Neural cell (in vitro differentiated cells): ENCODE data around the gene LMO7. TPM values are rescaled to one million over a fixed set of nuclear protein-coding genes. Genes with fewer than 3 reads are reported as not detected.

Source experiments
- H2AFZ ChIP-seq: fragments of 200-600, 300-800 bp; sonication (generic), shearing (Covaris generic); 2 replicates; pipeline ENCODE4 v1.6.0; 2014; ENCODE audit warnings: low read depth, mild to moderate bottlenecking, antibody characterized with exemption, low read length, moderate library complexity
- H3F3A ChIP-seq: fragments of 200-600 bp; shearing (Covaris generic); 2 replicates; pipeline ENCODE4 v1.6.1; 2016; ENCODE audit warnings: mild to moderate bottlenecking, moderate library complexity, mixed read lengths, antibody characterized with exemption, low read length; ENCODE audit not compliant: insufficient read depth, poor library complexity, severe bottlenecking
- H3K27ac ChIP-seq: fragments of 200-600, 300-800 bp; sonication (generic), shearing (Covaris generic); 2 replicates; pipeline ENCODE4 v1.5.1; 2014; ENCODE audit warnings: mild to moderate bottlenecking, low read length, moderate library complexity
- H3K27me3 ChIP-seq: fragments of 300-800, 200-600 bp; sonication (generic), shearing (Covaris generic); 2 replicates; pipeline ENCODE4 v1.6.0; 2014; ENCODE audit warnings: mild to moderate bottlenecking, low read depth, low read length, moderate library complexity; ENCODE audit not compliant: insufficient read depth
- H3K36me3 ChIP-seq: fragments of 300-800, 200-600 bp; sonication (generic), shearing (Covaris generic); 2 replicates; pipeline ENCODE4 v1.5.1; 2014; ENCODE audit warnings: mild to moderate bottlenecking, antibody characterized with exemption, low read length, moderate library complexity; ENCODE audit not compliant: insufficient read depth
- H3K4me2 ChIP-seq: fragments of 300-800, 200-600 bp; sonication (generic), shearing (Covaris generic); 2 replicates; pipeline ENCODE4 v1.6.0; 2014; ENCODE audit warnings: mild to moderate bottlenecking, low read length
- H3K4me3 ChIP-seq: fragments of 300-800, 200-600 bp; sonication (generic), shearing (Covaris generic); 2 replicates; pipeline ENCODE4 v1.5.1; 2014; ENCODE audit warnings: mild to moderate bottlenecking, low read length, moderate library complexity
- H3K79me2 ChIP-seq: fragments of 200-600 bp; shearing (Covaris generic); replicated peaks from 2 replicates; pipeline ENCODE4 v1.6.0; 2014; ENCODE audit warnings: mild to moderate bottlenecking, low read length, moderate library complexity; ENCODE audit not compliant: insufficient read depth
- H3K9ac ChIP-seq: fragments of 300-800, 200-600 bp; sonication (generic), shearing (Covaris generic); 2 replicates; pipeline ENCODE4 v1.6.1; 2016; ENCODE audit warnings: mild to moderate bottlenecking, low read length, mixed read lengths
- H3K9me2 ChIP-seq: fragments of 200-600 bp; shearing (Covaris generic); 2 replicates; pipeline ENCODE4 v1.6.1; 2016; ENCODE audit warnings: mild to moderate bottlenecking, low read length, mixed read lengths; ENCODE audit not compliant: insufficient read depth
- H3K9me3 ChIP-seq: fragments of 200-600, 300-800 bp; sonication (generic), shearing (Covaris generic); 2 replicates; pipeline ENCODE4 v1.6.1; 2016; ENCODE audit warnings: mild to moderate bottlenecking, mixed run types, low read length, moderate library complexity, mixed read lengths
- H4K20me1 ChIP-seq: fragments of 200-600 bp; shearing (Covaris generic); 2 replicates; pipeline ENCODE4 v1.6.1; 2016; ENCODE audit warnings: mild to moderate bottlenecking, mixed run types; ENCODE audit not compliant: insufficient read depth
- CTCF ChIP-seq: fragments of 450-650 bp; IDR thresholded peaks from 2 replicates; pipeline ENCODE4 v1.5.1; 2014; ENCODE audit warnings: antibody characterized with exemption, mild to moderate bottlenecking, moderate library complexity; ENCODE audit not compliant: poor library complexity, severe bottlenecking
- EP300 ChIP-seq: fragments of 450-650 bp; conservative IDR thresholded peaks from 2 replicates; pipeline ENCODE4 v1.6.1; 2014; ENCODE audit warnings: antibody characterized with exemption, mild to moderate bottlenecking, moderate library complexity; ENCODE audit not compliant: poor library complexity, severe bottlenecking
- EZH2 ChIP-seq: fragments of 200-600, 300-800 bp; shearing (Covaris generic), sonication (generic); IDR thresholded peaks from 2 replicates; pipeline ENCODE4 v1.6.1; 2014; ENCODE audit warnings: antibody characterized with exemption, low read length, borderline replicate concordance, mild to moderate bottlenecking; ENCODE audit not compliant: insufficient read depth, poor library complexity, severe bottlenecking
- MXI1 ChIP-seq: fragments of 450-650 bp; conservative IDR thresholded peaks from 2 replicates; pipeline ENCODE4 v1.6.1; 2014; ENCODE audit warnings: antibody characterized with exemption, mild to moderate bottlenecking; ENCODE audit not compliant: poor library complexity, severe bottlenecking
- POLR2AphosphoS5 ChIP-seq: IDR thresholded peaks from 2 replicates; pipeline ENCODE4 v1.6.1; 2012
- RAD21 ChIP-seq: fragments of 450-650 bp; conservative IDR thresholded peaks from 2 replicates; pipeline ENCODE4 v1.6.1; 2014; ENCODE audit warnings: antibody characterized with exemption, mild to moderate bottlenecking, moderate library complexity
- REST ChIP-seq: IDR thresholded peaks from 2 replicates; pipeline ENCODE4 v1.6.1; 2012; ENCODE audit warnings: borderline replicate concordance
- SMC3 ChIP-seq: fragments of 450-650 bp; conservative IDR thresholded peaks from 2 replicates; pipeline ENCODE4 v1.6.1; 2014; ENCODE audit warnings: antibody characterized with exemption, mild to moderate bottlenecking, moderate library complexity; ENCODE audit not compliant: poor library complexity
- TAF1 ChIP-seq: IDR thresholded peaks from 2 replicates; pipeline ENCODE4 v1.6.1; 2012; ENCODE audit warnings: low read depth
- polyA plus RNA-seq: library from polyadenylated mRNA; depleted of rRNA; stranded (reverse); fragments of >200 nt; gene quantifications from 2 replicates; pipeline ENCODE4 v1.2.3, GENCODE V29; 2014

LMO7 gene
- polyA plus RNA-seq, 1 donor from 2014 or later, result 14.2 TPM

- H3K4me3 ChIP-seq, result no peak overlapping the region
- H2AFZ ChIP-seq, result no peak overlapping the region
- no peak overlapping the region for H3K9ac ChIP-seq
- TF ChIP-seq TAF1 (no peak), CTCF (no peak)
- H3K27me3 ChIP-seq, result no peaks in the 10 kb centered on the region
- no peaks in the 10 kb centered on the region for H3K79me2 ChIP-seq
- no peaks in the 10 kb centered on the region for H3K9me2 ChIP-seq
- H3K4me2 ChIP-seq, result no peak overlapping the region
- H3K36me3 ChIP-seq, result no peaks in the 10 kb centered on the region
- H3K27ac ChIP-seq, result no peak overlapping the region
- no peaks in the 10 kb centered on the region for H4K20me1 ChIP-seq
- no peaks in the 10 kb centered on the region for H3F3A ChIP-seq
- H3K9me3 ChIP-seq, result no peaks in the 10 kb centered on the region
Observed at GRCh38 chr13:75700552-75700951, 64.4 kb downstream of the LMO7 start.

- Histone ChIP-seq H3K9me3 (no peaks in the 10 kb centered on the region), H3K27ac (no peak overlapping the region), H4K20me1 (no peaks in the 10 kb centered on the region), H3F3A (no peaks in the 10 kb centered on the region), H2AFZ (no peak overlapping the region), H3K79me2 (no peaks in the 10 kb centered on the region), H3K36me3 (no peaks in the 10 kb centered on the region), H3K4me3 (no peak overlapping the region), H3K4me2 (no peak overlapping the region), H3K27me3 (no peaks in the 10 kb centered on the region), H3K9me2 (no peaks in the 10 kb centered on the region), H3K9ac (no peak overlapping the region)
- no peak for TF ChIP-seq EZH2
Observed at GRCh38 chr13:75702476-75702875, 66.3 kb downstream of the LMO7 start.

- H3K27ac ChIP-seq, result no peak overlapping the region
- H3K36me3 ChIP-seq, result no peaks in the 10 kb centered on the region
- H3K79me2 ChIP-seq, result no peaks in the 10 kb centered on the region
- H2AFZ ChIP-seq, result no peak overlapping the region
- H3K4me2 ChIP-seq, result no peak overlapping the region
- H4K20me1 ChIP-seq, result no peaks in the 10 kb centered on the region
- H3K9me2 ChIP-seq, result no peaks in the 10 kb centered on the region
- H3K9me3 ChIP-seq, result no peaks in the 10 kb centered on the region
- no peaks in the 10 kb centered on the region for H3F3A ChIP-seq
- no peak overlapping the region for H3K9ac ChIP-seq
- H3K4me3 ChIP-seq, result no peak overlapping the region
- TF ChIP-seq RAD21 (no peak), EP300 (no peak), MXI1 (no peak), SMC3 (no peak), TAF1 (no peak), REST (no peak), POLR2AphosphoS5 (no peak), CTCF (no peak), EZH2 (no peak)
- H3K27me3 ChIP-seq, result no peaks in the 10 kb centered on the region
Observed at GRCh38 chr13:75703769-75704168, 67.6 kb downstream of the LMO7 start.
